GM12892 (cell line): ENCODE data around the gene SIRT2.

Experiments
- POLR2AphosphoS5 ChIP-seq: IDR thresholded peaks from 2 replicates; pipeline ENCODE4 v1.6.1; 2011; ENCODE audit warnings: low read depth, low read length, control low read depth
- TAF1 ChIP-seq: IDR thresholded peaks from 2 replicates; pipeline ENCODE4 v1.6.1; 2011; ENCODE audit warnings: low read depth, mild to moderate bottlenecking, control low read depth, low read length, borderline replicate concordance

DNA sequence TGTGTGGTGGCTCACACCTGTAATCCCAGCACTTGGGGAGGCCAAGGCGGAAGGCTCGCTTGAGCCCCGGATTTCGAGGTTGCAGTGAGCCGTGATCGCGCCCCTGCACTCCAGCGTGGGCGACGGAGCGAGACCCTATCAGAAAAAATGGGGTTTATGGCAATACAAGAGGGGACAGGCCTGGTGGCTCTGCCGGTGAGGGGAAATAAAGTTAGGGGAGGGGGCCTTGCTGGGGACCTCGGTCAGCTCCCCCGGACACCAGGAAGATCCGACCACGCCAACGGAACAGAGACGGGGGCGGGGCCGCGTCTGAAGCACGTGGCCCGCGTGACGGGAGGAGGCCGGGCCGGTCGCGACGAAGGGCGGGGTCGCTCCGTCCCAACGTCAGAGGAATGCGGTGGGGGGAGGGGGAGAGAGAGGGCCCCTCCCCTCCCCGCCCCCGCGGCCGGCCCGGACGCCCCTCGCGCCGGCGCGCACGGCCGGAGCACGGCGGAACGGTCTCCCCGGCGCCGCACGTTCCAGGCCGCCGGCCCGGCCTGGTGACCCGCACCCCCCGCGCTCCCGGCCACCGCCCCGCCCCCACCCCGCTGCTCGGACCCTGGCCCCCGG lies 47.7 kb downstream of the SIRT2 start:
- TF ChIP-seq TAF1 (0 out of 2 replicates have a peak, but pooled peaks have one; percentile 5), POLR2AphosphoS5 (0 out of 2 replicates have a peak, but pooled peaks have one; percentile 40)
